ENCODE results near the gene SOX11.

Gene SOX11

DNA sequence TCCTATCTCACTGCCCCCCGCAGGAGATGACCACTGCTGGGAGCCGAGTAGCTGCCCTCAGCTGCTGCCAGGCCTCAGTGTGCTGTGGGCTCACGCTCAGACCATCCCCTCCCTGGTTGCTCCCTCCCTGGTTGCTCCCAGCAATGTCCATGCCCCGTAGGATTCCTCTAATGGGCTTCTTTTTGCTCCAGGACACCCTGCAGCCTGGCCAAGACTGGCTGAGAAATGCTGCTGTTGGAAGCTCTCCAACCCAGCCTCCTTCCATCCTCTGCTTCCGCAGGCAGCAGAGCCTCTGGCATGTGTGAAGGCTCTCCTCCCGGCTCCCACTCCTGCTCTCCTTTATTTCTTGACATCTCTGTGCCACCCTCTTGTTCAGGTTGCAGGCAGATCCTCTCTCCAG lies 48.6 kb downstream of the SOX11 start:
- Histone ChIP-seq H3K9ac (ENCODE audit: low read length) (no peak overlapping the region), H3K4me1 (ENCODE audit: insufficient read depth, low read length, severe bottlenecking) (no peaks in the 10 kb centered on the region), H3K4me2 (ENCODE audit: low read length) (no peak overlapping the region), H2AFZ (ENCODE audit: low read length) (no peak overlapping the region), H3K27me3 (ENCODE audit: insufficient read depth, low read length) (0 out of 2 replicates have a peak, but pooled peaks cover 6% of the 10 kb centered on the region), H3F3A (ENCODE audit: insufficient read depth, low read length) (no peaks in the 10 kb centered on the region), H3K36me3 (ENCODE audit: insufficient read depth, low read length) (no peaks in the 10 kb centered on the region), H3K4me3 (ENCODE audit: low read depth, low read length, poor library complexity, severe bottlenecking) (no peak overlapping the region), H3K27ac (ENCODE audit: low read depth, low read length, poor library complexity, severe bottlenecking) (no peak overlapping the region), H4K20me1 (ENCODE audit: insufficient read depth, low read length) (no peaks in the 10 kb centered on the region), H3K9me2 (ENCODE audit: low read depth, low read length) (no peaks in the 10 kb centered on the region), H3K9me3 (ENCODE audit: low read length) (no peaks in the 10 kb centered on the region), H3K79me2 (ENCODE audit: insufficient read depth, low read length) (no peaks in the 10 kb centered on the region)
- no peak for TF ChIP-seq EZH2 (IDR thresholded peaks at IDR 0.05; ENCODE audit: borderline replicate concordance, low read length)
- TF ChIP-seq, protein P1, sequence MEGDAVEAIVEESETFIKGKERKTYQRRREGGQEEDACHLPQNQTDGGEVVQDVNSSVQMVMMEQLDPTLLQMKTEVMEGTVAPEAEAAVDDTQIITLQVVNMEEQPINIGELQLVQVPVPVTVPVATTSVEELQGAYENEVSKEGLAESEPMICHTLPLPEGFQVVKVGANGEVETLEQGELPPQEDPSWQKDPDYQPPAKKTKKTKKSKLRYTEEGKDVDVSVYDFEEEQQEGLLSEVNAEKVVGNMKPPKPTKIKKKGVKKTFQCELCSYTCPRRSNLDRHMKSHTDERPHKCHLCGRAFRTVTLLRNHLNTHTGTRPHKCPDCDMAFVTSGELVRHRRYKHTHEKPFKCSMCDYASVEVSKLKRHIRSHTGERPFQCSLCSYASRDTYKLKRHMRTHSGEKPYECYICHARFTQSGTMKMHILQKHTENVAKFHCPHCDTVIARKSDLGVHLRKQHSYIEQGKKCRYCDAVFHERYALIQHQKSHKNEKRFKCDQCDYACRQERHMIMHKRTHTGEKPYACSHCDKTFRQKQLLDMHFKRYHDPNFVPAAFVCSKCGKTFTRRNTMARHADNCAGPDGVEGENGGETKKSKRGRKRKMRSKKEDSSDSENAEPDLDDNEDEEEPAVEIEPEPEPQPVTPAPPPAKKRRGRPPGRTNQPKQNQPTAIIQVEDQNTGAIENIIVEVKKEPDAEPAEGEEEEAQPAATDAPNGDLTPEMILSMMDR (IDR thresholded peaks at IDR 0.05; ENCODE audit: low read length) = no peak

DNA sequence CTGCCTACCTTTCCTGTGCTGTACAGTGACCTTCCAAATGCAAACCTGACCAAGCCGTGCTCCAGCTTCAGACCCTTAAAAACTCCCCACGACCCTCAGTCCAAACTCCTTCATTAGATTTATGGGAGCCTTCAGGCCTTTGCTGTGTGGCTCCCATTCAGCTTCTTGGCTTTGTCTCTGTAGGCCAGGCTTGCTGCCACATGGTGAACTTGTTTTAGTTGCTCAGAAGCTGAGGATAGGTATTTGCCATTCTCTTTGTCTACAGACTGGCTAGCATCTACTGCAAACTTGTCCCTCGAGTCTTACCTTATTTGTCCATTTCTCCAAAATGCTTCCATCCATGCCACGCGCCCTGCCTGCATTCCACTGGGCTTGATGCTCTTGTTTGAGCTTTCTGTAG lies 49.1 kb downstream of the SOX11 start:
- Histone ChIP-seq H3F3A (ENCODE audit: insufficient read depth, low read length) (no peaks in the 10 kb centered on the region), H3K4me1 (ENCODE audit: insufficient read depth, low read length, severe bottlenecking) (no peaks in the 10 kb centered on the region), H3K9ac (ENCODE audit: low read length) (no peak overlapping the region), H3K9me3 (ENCODE audit: low read length) (no peaks in the 10 kb centered on the region), H3K9me2 (ENCODE audit: low read depth, low read length) (no peaks in the 10 kb centered on the region), H2AFZ (ENCODE audit: low read length) (no peak overlapping the region), H3K27ac (ENCODE audit: low read depth, low read length, poor library complexity, severe bottlenecking) (no peak overlapping the region), H3K4me3 (ENCODE audit: low read depth, low read length, poor library complexity, severe bottlenecking) (no peak overlapping the region), H3K79me2 (ENCODE audit: insufficient read depth, low read length) (no peaks in the 10 kb centered on the region), H3K36me3 (ENCODE audit: insufficient read depth, low read length) (no peaks in the 10 kb centered on the region), H3K4me2 (ENCODE audit: low read length) (no peak overlapping the region), H3K27me3 (ENCODE audit: insufficient read depth, low read length) (0 out of 2 replicates have a peak, but pooled peaks cover 6% of the 10 kb centered on the region), H4K20me1 (ENCODE audit: insufficient read depth, low read length) (no peaks in the 10 kb centered on the region)
- no peak for TF ChIP-seq EZH2 (IDR thresholded peaks at IDR 0.05; ENCODE audit: borderline replicate concordance, low read length)
- TF ChIP-seq, protein P1 (IDR thresholded peaks at IDR 0.05; ENCODE audit: low read length) = no peak

DNA sequence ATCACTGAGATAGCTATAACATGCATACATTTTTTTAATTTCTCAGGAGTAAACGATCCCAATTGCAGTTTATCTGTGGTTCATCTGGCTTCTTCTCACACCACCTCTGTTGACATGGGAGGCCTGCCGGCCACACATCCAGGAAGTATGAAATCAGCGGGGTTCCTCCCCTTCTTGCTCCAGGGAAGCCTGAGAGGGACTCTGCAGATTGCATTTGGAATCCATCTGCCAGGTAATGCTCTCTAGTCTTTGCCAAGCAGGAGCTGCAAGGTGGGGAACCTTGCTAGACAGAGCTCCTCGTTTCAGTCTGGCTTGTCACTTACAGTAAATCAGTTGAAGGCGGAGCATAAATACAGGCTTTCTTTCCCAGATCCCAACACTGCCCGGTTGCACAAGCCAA lies 49.9 kb downstream of the SOX11 start:
- Histone ChIP-seq H4K20me1 (ENCODE audit: insufficient read depth, low read length) (no peaks in the 10 kb centered on the region), H3K9me3 (ENCODE audit: low read length) (no peaks in the 10 kb centered on the region), H3K79me2 (ENCODE audit: insufficient read depth, low read length) (no peaks in the 10 kb centered on the region), H3K9ac (ENCODE audit: low read length) (no peak overlapping the region), H3K9me2 (ENCODE audit: low read depth, low read length) (no peaks in the 10 kb centered on the region), H3K36me3 (ENCODE audit: insufficient read depth, low read length) (no peaks in the 10 kb centered on the region), H3K27me3 (ENCODE audit: insufficient read depth, low read length) (0 out of 2 replicates have a peak, but pooled peaks cover 6% of the 10 kb centered on the region), H2AFZ (ENCODE audit: low read length) (no peak overlapping the region), H3K4me2 (ENCODE audit: low read length) (no peak overlapping the region), H3F3A (ENCODE audit: insufficient read depth, low read length) (no peaks in the 10 kb centered on the region), H3K4me3 (ENCODE audit: low read depth, low read length, poor library complexity, severe bottlenecking) (no peak overlapping the region), H3K4me1 (ENCODE audit: insufficient read depth, low read length, severe bottlenecking) (no peaks in the 10 kb centered on the region), H3K27ac (ENCODE audit: low read depth, low read length, poor library complexity, severe bottlenecking) (no peak overlapping the region)
- TF ChIP-seq, protein P1 (IDR thresholded peaks at IDR 0.05; ENCODE audit: low read length) = no peak
- TF ChIP-seq EZH2 (IDR thresholded peaks at IDR 0.05; ENCODE audit: borderline replicate concordance, low read length) = no peak
